ENCODE results near the gene FANCI. TPM values are rescaled to one million over a fixed set of nuclear protein-coding genes. Genes with fewer than 3 reads are reported as not detected.

The FANCI gene
- total RNA-seq, 2 experiments from 2014 or later = 6.1 to 7.1 TPM

DNA sequence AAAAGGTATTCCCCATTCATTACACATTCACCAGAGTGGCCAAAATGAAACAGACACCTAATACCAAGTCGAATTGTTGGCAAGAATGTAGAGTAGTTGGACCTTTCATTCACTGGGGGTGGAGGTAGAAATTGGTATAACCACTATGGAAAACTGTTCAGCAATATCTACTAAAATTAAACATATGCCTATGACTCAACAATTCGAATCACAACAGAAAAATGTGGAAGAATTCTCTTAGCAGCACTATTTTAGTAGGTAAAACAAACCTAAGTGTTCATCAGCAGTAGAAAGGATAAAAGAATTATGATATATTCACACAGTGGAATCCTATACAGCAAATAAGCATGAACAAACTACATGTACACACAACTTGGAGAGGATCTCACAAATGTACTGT is 60.2 kb downstream of the FANCI start:
- intact Hi-C loops (cut with DNase I, micrococcal nuclease) = no loop called here
- Mint-ChIP-seq H3K36me3 (ENCODE audit: low read depth) (peaks cover 17% of the 10 kb centered on the region), H3K4me3 (no peak overlapping the region), H3K27ac (no peak overlapping the region), H3K9me3 (no peaks in the 10 kb centered on the region), H3K4me1 (ENCODE audit: low read depth) (no peaks in the 10 kb centered on the region), H3K27me3 (no peaks in the 10 kb centered on the region)
- Histone ChIP-seq H3K4me3 (ENCODE audit: low read length) (no peak overlapping the region), H3K27ac (ENCODE audit: low read depth in 1 of 2, low read length in 2 of 2) (no peak overlapping the region), H3K36me3 (ENCODE audit: insufficient read depth, low read length) (peaks cover 14% of the 10 kb centered on the region), H3K9me3 (ENCODE audit: control insufficient read depth in 1 of 2, insufficient read depth in 1 of 2, low read length in 2 of 2) (no peaks in the 10 kb centered on the region), H3K27me3 (ENCODE audit: control insufficient read depth in 1 of 2, insufficient read depth in 2 of 2, low read length in 2 of 2) (no peaks in the 10 kb centered on the region), H3K4me1 (ENCODE audit: insufficient read depth, low read length) (no peaks in the 10 kb centered on the region)
- ATAC-seq (ENCODE audit: poor library complexity) (no peak), DNase-seq (no peak)
- CTCF ChIA-PET = no interaction called here
- POLR2A ChIA-PET = no interaction called here
- TF ChIP-seq, protein P1, sequence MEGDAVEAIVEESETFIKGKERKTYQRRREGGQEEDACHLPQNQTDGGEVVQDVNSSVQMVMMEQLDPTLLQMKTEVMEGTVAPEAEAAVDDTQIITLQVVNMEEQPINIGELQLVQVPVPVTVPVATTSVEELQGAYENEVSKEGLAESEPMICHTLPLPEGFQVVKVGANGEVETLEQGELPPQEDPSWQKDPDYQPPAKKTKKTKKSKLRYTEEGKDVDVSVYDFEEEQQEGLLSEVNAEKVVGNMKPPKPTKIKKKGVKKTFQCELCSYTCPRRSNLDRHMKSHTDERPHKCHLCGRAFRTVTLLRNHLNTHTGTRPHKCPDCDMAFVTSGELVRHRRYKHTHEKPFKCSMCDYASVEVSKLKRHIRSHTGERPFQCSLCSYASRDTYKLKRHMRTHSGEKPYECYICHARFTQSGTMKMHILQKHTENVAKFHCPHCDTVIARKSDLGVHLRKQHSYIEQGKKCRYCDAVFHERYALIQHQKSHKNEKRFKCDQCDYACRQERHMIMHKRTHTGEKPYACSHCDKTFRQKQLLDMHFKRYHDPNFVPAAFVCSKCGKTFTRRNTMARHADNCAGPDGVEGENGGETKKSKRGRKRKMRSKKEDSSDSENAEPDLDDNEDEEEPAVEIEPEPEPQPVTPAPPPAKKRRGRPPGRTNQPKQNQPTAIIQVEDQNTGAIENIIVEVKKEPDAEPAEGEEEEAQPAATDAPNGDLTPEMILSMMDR (IDR thresholded peaks at IDR 0.05) = no peak

DNA sequence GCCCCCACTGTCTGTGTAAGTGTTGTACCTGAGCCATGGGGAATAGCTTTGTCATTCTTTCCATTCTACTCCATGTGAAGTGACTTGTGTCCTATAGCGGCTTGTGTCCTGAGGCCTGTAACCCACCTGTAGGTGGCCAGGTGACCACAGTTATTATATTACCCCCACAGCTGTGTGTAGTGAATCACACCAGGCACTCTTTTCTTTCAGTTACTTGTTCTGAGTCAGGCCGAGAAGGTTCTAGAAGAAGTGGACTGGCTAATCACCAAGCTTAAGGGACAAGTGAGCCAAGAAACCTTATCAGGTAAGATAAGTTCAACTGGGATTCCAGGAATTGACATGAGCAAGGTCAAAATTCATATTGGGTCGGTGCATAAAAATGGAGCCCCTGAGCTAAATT is 61.6 kb downstream of the FANCI start:
- TF ChIP-seq, protein P1 (IDR thresholded peaks at IDR 0.05) = no peak
- no peak for DNase-seq
- Mint-ChIP-seq H3K27ac (no peak overlapping the region), H3K27me3 (no peaks in the 10 kb centered on the region), H3K36me3 (ENCODE audit: low read depth) (peaks cover 17% of the 10 kb centered on the region), H3K4me1 (ENCODE audit: low read depth) (no peaks in the 10 kb centered on the region), H3K9me3 (no peaks in the 10 kb centered on the region), H3K4me3 (no peak overlapping the region)
- Histone ChIP-seq H3K9me3 (ENCODE audit: control insufficient read depth in 1 of 2, insufficient read depth in 1 of 2, low read length in 2 of 2) (no peaks in the 10 kb centered on the region), H3K4me3 (ENCODE audit: low read length) (no peak overlapping the region), H3K36me3 (ENCODE audit: insufficient read depth, low read length) (peaks cover 14% of the 10 kb centered on the region), H3K4me1 (ENCODE audit: insufficient read depth, low read length) (no peaks in the 10 kb centered on the region), H3K27me3 (ENCODE audit: control insufficient read depth in 1 of 2, insufficient read depth in 2 of 2, low read length in 2 of 2) (no peaks in the 10 kb centered on the region), H3K27ac (ENCODE audit: low read depth in 1 of 2, low read length in 2 of 2) (no peak overlapping the region)
- no peak for ATAC-seq (ENCODE audit: poor library complexity)
- POLR2A ChIA-PET = no interaction called here
- intact Hi-C loops (cut with DNase I, micrococcal nuclease) = no loop called here
- CTCF ChIA-PET = no interaction called here

DNA sequence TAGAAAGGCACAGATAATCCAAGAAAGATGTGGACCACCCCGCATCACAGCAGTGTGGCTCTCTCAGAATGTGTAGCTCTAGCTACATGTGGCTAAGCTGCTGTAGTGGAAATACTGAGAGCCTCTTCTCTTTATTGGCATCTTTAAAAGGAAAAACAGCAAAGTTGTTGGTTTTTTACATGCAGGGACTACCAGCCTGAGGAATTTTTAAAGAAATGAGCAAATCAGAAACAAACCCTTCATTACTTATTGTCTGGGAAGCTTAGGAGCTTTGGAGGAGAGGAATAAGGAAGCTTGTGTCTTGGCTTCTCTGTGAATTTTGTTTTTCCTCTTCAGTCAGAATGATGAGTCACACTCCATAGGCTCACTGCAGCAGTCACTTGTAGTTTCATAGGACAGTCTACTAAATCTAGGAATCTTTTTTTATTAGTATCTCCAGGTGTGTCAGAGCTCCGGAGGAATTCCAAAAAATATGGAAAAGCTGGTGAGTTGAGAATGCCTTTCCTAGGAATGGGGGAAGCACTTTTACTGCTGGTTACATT is 63.3 kb downstream of the FANCI start:
- Mint-ChIP-seq H3K36me3 (ENCODE audit: low read depth) (peaks cover 9% of the 10 kb centered on the region), H3K4me3 (no peak overlapping the region), H3K9me3 (no peaks in the 10 kb centered on the region), H3K27me3 (no peaks in the 10 kb centered on the region), H3K4me1 (ENCODE audit: low read depth) (peaks cover 7% of the 10 kb centered on the region), H3K27ac (no peak overlapping the region)
- Histone ChIP-seq H3K9me3 (ENCODE audit: control insufficient read depth in 1 of 2, insufficient read depth in 1 of 2, low read length in 2 of 2) (no peaks in the 10 kb centered on the region), H3K36me3 (ENCODE audit: insufficient read depth, low read length) (peaks cover 14% of the 10 kb centered on the region), H3K4me3 (ENCODE audit: low read length) (no peak overlapping the region), H3K27me3 (ENCODE audit: control insufficient read depth in 1 of 2, insufficient read depth in 2 of 2, low read length in 2 of 2) (no peaks in the 10 kb centered on the region), H3K4me1 (ENCODE audit: insufficient read depth, low read length) (no peaks in the 10 kb centered on the region), H3K27ac (ENCODE audit: low read depth in 1 of 2, low read length in 2 of 2) (no peak overlapping the region)
- ATAC-seq (ENCODE audit: poor library complexity) = no peak
- intact Hi-C loops (cut with DNase I, micrococcal nuclease) = no loop called here
- CTCF ChIA-PET = no interaction called here
- TF ChIP-seq, protein P1 (IDR thresholded peaks at IDR 0.05) = no peak
- DNase-seq = no peak
- POLR2A ChIA-PET = no interaction called here

All from CD4-positive, alpha-beta T cell (primary cell).